HG02884 (cell line): Measurements from ENCODE around the gene ATG101.

Experiments used
- ATAC-seq: cut with Tn5 transposase; IDR thresholded peaks from one replicate; pipeline ENCODE4 v1.9.1; 2021; ENCODE audit warnings: mild to moderate bottlenecking, moderate library complexity; ENCODE audit not compliant: unreplicated experiment

Gene ATG101, protein sequence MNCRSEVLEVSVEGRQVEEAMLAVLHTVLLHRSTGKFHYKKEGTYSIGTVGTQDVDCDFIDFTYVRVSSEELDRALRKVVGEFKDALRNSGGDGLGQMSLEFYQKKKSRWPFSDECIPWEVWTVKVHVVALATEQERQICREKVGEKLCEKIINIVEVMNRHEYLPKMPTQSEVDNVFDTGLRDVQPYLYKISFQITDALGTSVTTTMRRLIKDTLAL

DNA sequence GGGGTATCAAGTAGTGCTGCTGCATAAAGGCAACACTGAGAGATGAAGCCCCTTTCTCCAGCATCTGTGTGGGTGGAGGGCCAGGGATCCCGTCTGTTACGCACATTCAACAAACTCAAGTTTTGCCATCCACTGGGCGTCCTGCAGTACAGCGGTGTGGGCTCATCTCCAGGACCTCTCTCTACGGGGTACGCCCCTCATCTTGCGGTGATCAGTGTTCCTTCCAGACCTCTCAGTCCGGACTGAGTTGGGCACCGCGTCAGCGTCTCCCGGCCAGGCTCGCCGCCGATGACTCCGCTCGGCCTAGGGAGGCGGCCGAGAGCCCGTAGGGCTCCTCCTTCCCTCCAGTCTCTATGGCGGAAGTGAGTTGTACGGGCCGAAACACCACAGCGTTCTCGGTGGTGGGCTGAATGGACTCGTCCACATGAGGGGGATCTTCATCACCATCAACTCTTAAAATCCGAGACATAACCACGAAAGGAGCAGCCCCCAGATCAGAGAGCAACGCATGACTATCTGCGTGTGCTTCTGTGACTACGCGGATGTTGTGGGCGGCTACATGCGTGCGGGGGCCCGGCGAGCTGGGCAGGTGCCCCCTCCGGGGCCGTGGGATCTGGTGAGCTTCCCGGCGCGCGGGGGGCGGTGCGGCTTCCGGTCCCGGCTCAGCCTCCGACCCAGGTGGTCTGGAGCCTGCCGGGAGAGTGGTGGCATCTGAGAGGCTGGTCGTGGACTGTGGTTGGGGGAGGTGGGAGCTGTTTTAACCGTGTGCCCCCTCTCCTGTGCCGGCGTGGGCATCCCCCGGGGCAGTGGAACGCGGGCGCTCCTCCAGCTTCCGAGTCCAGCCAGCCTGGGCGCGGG is at the start of gene ATG101:
Gene ATG101 (plus strand): TSS at position 652 of the 858 bp plus-strand sequence. CDS start 3,673 bp downstream, outside the sequence.
- peak; percentile 93 for ATAC-seq

GRCh38 chr12:52020539-52021336 is 49.0 kb upstream of the ATG101 start:
- peak; percentile 42 for ATAC-seq

- ATAC-seq: no peak
Measured at GRCh38 chr12:52022841-52023181, 47.0 kb upstream of the ATG101 start.

GRCh38 chr12:52023182-52023975 is 46.4 kb upstream of the ATG101 start:
- ATAC-seq: no peak

DNA sequence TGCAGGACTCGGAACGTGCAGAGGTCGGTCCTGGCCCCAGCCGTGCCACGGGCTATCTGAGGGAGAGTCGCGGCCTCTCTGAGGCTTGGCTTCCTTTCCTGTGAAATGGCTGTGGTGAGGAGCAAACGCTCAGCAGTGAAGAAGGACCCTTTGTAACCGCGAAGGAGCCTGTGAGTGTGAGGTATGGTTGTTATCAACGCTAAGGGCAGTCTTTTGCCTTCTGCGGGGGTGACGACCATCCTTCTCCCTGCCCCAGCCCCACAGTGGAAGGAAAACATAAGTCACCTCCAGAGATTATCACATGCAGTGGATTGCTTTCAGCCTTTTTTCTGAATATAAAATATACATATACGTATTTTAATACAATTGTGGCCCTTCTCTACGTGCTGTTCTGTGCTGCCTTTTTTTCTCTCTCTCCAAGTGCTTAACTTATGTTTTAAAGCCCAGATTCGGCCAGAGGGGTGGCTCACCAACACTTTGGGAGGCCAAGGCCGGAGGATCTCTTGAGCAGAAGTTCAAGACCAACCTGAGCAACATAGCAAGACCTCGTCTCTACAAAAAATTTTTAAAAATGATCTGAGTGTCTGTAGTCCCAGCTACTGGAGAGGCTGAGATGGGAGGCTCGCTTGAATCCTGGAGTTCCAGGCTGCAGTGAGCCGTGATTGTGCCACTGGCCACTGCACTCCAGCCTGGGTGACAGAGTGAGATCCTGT is 45.6 kb upstream of the ATG101 start:
- no peak for ATAC-seq

GRCh38 chr12:52024845-52025230 is 44.9 kb upstream of the ATG101 start:
- ATAC-seq: no peak

DNA sequence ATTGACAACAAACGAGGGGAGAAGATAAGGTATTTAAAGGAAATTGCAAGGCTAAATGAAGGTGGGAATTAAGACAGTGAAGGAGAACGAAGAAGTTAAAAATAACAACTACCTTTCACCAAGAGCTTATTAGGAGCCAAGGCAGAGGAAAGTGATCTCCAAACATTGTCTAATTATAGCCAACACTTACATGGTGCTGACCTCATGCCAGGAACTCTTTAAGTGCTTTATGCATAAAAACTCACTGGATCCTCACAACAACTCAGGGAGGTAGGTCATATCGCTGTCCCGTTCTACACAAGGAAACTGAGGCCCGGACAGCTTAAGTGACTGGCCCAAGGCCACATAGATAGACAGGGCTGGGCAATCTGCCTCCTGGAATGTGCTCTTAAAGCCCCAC is 43.5 kb upstream of the ATG101 start:
- no peak for ATAC-seq

DNA sequence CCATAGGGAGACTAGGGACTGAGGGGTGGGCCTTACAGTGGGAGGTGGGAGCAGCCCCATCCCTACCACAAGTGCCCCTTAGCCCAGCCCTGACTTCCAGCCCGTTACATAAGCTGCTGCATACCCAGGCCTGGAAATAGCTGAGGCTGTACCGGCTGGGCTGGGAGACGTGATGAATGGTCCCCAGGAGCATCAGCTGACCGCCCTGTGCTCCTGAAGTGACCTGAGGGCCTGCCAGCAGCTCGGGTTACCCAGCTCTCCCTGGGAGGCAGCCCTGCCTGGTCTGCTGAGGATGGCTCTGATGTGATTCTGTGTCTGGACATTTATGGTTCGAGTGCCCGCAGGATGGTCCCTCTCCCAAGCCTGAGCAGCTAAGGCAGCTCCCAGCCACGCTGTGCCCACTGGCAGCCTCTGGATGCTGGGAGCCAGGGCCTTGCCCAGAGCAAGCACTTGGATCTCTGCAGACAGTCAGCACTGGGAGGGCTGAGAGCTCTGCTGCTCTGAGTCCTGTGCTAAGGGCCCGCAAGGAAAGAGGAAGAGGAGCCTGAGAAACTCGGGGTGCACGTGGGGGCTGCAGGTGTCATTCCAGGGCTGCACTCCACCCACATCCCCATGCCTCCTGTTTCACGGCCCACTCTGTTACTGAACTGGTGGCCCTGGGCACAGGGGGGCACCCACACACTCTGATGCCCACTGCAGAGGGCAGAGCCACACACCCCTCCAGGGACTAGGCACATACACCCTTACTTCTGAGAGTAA is 42.5 kb upstream of the ATG101 start:
- ATAC-seq: no peak

GRCh38 chr12:52029685-52030084 is 40.1 kb upstream of the ATG101 start:
- no peak for ATAC-seq

- no peak for ATAC-seq
Measured at GRCh38 chr12:52032446-52032803, 37.4 kb upstream of the ATG101 start.

DNA sequence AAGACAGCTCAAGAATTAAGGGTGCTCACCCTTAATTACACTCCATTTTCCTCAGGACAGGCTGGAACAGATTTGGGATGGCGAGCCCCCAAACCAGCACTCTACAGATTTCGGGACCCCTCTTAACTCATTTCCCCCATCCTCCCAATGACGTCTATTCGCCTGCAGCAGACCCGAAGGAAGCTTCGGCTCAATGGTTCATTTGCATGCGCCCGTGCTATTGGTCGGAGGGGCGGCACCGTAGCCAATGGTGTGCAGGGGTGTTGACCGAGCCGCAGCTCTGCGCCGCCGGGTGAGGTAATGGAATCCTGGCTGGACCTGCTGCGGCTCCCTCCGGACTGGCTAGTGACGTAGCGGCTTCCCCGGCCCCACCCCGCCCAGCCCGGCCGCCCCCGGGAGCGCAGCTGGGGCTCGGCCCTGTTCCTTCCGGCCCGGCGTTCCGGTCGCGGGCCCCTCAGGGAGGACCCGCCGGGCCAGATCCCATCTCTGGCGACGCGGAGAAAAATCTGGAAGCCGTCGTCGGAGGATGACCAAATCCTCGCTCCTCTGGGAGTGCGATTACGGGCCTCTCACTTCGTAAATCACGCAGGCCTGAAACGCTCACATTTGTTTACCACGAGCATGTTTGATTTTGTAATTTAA is 36.9 kb upstream of the ATG101 start:
- ATAC-seq: peak; percentile 94

DNA sequence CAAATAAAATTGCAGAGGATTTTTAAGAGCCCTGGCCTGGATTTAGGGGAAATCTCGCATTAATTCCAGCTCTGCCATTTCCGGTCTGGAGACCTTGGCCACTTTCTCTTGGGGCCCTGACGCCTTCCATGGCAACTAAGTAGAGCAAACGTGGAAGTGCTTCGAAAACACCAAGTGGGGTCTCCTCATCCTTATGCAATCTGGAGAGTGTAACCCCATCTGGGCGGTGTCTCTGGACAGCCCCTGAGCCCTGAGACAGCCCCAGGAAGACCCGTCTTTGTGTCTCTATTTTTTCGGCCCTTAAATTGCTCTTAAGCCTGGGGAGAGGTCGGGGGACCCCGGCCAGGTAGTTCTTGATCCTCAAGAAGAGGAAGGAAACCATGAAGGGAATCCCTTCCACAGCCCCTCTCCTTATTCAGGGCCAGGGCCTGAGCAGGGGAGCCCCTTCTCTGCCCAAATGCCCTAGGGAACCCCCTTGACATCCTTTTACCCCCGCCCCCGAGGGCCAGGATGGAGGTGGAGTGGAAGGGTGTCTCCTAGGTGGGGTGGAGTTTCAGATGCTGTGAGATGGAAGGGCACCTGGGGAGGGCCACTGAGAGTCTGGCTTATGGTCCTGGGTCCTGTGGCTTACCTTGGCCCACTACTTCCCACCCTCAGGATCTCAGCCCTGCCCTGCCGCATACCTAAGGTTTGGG is 36.2 kb upstream of the ATG101 start:
- ATAC-seq: no peak

- ATAC-seq: no peak
Measured at GRCh38 chr12:52035190-52035589, 34.6 kb upstream of the ATG101 start.

DNA sequence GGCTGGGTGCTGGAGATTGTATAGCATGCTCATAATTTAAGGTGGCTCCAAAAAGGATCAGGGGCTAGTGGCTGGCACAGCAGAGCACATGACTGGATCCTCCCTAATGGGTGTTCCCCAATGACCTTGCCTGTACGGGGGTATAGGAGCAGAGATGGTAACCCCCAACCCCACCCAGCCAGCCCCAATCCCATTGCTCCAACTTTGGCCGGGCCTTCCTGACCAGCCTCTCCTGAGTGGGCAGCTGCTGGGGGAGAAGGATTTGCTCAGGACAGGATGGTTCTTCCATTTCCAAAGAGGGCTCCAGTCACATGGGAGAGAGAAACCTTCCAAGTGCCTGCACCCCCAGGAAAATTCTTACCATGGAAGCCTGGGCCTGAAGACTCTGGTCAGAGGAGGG is 33.9 kb upstream of the ATG101 start:
- no peak for ATAC-seq

DNA sequence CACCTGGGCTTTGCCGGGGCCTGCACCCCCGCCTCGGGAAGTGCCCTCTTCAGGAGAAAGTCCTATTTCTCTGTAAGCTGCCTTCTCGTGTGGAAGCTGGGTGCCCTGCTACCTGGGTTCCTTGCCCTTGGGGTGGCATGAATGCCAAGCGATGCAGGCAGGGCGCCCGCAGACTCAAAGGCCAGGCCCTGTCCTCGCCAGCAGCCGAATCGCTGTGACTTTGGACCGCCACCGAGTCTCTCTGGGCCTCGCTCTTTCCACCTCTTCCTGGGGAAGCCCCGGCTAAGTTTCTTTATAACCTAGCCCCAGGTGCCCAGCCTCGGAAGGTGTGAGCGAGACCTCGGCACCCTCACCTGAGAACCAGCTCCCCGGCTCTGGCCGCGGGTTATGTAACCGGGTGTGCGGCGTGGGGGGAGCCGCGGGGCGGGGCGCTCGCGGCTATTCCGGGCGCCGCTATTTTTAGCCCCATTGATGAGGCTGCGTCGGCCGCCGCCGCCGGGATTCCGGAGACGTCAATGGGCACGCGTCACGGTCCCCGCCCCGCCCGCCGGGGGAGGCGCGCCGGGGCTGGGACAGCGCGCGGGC is 33.1 kb upstream of the ATG101 start:
- ATAC-seq: no peak

DNA sequence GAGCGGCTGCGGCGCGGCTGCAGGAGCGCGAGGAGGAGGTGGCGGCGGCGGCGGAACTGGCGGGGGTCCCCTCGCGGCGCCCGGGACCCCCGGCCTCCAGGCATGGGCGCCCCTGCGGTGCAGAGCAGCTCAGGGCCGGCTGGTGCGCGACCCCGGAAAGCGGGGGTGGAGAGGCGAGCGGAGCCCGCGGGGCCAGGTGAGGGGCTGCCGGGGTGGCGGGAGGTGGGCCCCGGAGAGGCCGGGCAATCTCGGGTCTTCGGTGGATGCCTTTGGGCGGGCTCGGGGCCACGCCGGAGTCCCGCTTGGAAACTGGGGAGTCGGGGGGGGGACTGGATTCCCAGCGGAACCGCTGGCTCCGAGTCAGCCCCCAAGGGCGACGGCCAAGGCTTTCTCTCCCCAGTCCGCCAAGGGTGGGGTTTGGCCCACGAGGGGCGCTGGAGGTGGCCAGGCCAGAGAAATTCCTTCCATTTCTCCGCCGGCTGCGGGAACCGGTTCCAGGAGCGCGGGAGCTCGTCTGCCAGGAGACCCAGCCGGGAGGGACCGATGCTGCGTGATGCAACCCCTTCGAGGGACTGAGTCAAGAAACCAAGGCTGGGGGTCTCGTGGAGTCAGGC is 32.4 kb upstream of the ATG101 start:
- no peak for ATAC-seq

- ATAC-seq: no peak
Measured at GRCh38 chr12:52038447-52038846, 31.3 kb upstream of the ATG101 start.

DNA sequence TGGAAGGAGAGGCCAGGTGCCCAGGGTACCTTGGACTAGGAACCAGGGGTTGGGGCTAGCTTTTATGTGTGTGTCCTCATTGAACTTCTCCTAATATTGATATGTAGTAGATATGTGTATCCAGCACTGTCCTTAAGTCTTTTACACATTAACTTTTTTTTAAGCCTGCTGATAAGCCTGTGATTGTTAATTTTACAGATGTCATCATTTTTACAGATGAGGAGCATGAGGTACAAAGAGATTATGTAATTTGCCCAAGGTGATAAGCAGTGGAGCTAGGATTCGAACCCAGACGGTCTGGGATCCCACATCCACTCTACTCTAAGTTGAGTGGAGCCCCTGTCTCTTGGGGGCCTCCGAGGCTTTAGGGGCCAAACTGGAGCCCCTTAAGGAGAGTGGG is 28.7 kb upstream of the ATG101 start:
- ATAC-seq: no peak
